NCI-H2227 (cell line): ENCODE measurements around the gene ZSWIM1.
"Not testable (repeated sequence)": the region's sequence is repeated elsewhere in the genome, so short reads cannot be mapped to it uniquely, and the experiment has no call there.

Experiments used
- DNase-seq: peaks from one replicate; lab custom pipeline; 2025; ENCODE audit not compliant: unreplicated experiment; lab: John Stamatoyannopoulos, UW

ZSWIM1 gene

DNA sequence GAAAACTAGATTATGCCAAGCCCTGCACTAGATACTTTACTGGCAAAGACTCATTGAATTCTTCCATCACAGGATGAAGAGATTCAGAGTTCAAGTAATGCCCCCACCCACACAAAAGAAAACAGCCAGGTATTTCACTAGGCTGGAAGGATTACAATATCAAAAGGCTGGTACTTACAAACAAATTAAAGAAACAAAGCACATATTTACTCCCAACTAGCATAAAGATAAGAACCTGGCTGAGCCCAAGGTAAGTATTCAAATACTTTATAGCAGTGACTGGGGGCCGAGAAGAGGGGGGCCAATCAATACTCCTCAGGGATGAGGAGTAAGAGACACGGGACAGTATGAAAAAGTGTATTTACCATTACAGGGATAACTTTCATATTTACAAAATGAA, 27.5 kb upstream of the ZSWIM1 start:
- DNase-seq, result no peak

DNA sequence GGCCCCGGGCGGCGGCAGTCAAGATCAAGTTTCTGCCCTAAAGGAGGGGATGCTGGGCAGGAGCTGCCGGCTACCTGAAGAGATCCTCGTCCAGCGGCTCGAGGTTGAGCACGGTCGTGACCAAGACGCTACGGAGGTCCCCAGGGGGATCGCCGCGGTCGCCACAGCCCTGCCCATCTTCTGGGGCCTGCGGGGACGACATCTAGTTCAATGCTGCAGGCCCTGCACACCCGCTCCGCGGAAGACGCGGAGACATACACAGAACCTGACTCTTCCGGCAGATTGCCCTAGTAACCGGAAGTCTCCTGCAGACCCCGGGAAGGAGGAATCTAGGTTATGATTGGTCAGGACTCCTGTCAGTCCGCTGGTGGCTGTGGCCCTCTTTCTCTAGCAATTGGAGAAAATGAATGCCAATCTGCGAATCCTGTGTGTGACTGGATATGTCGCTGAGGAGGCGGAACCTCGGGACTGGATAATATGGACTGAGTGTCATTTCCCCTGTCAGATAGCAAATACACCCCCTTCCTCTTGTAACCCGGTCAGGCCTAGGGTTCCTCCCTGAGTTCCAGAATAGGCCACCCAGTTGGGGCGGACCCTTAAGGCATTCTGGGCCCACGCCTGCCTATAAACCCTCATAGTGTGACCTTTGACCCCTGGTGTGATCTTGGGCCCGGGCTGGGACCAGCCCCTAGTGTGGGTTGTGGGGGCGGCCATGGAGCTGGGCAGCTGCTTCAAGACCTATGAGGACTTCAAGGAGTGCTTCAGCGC, 23.7 kb upstream of the ZSWIM1 start, which contains the start of the genes ACOT8 and ZSWIM3:
Gene ACOT8 (minus strand): TSS at position 279 of the 768 bp plus-strand sequence. CDS start 77 bp downstream, at position 202.
Gene ZSWIM3 (plus strand): TSS at position 501 of the 768 bp plus-strand sequence. CDS start 212 bp downstream, at position 713.
- peak; percentile 100 for DNase-seq

- peak; percentile 58 for DNase-seq
These were observed 23.2 kb upstream of the ZSWIM1 start for GRCh38 chr20:45857882-45858216.

DNA sequence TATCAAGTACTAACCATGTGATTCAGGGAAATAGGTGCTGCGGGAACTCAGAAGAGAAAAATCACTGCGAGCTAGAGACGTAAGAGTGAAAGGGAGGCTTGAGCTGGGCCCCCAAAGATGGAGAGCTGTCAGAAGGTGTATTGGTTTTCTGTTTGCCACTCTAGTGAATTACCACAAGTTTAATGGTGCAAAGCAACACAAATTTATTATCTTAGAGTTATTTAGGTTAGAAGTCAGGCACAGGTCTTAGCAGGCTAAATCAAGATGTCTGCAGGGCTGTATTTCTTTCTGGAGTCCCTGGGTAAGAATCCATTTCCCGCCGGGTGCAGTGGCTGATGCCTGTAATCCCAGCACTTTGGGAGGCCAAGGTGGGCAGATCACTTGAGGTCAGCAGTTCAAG, 21.1 kb upstream of the ZSWIM1 start:
- DNase-seq, result no peak

DNA sequence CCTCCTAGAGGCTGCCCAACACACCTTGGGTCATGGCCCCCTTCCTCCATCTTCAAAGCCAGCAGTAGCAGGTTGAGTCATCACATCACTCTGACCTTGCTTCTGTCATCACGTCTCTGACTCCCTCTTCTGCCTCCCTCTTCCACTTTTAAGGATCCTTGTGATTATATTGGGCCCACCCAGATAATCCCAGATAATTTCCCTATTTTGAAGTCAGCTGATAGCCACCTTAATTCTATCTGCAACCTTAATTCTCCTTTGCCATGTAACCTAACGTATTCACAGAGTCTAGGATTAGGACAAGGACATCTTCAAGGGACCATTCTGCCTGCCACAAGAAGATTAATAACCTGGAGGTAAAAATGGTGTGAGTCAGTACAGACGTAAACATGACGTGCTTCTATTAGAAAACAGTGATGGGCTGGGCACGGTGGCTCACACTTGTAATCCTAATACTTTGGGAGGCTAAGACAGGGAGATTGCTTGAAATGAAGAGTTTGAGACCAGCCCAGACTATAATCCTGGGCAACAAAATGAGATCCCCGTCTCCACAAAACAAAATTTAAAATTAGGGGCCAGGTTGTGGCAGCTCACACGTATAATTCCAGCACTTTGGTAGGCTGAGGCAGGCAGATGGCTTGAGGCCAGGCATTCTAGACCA, 20.3 kb upstream of the ZSWIM1 start:
- no peak for DNase-seq

GRCh38 chr20:45861221-45862075, 19.6 kb upstream of the ZSWIM1 start:
- peak; percentile 13 for DNase-seq

DNA sequence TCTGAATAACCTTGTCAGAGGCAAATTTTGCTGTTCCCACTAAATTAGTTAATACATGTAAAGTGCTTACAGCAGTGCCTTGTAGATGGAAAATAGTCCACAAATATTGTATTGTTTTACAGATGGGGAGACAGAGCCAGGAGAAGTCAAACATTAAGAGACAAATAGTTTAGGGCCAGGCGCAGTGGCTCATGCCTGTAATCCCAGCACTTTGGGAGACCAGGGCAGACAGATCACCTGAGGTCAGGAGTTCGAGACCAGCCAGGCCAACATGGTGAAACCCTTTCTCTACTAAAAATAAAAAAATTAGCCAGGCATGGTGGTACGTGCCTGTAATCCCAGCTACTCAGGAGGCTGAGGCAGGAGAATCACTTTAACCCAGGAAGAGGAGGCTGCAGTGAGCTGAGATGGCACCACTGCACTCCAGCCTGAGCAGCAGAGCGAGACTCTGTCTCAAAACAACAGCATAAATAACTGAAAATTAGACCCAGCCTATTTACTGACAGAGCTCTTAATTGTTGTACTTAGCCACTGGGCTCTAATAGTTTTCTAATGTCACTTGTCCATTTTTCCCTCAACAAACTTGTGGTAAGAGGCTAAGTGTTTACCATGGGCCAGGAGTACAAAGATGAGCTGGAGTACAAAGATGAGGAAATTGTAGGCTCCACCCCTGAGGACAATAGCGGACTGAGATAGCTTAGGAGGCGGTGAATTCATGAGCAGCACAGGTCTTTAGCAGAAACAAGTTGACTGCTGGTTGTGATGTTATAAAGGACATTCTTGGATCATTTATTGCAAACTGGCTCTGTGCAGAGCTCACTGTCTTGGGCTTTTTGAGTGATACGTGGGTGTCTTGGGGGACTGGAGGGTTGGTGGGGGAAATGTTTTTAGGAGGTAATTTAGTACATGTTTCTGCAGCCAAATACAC, 17.2 kb upstream of the ZSWIM1 start:
- peak; percentile 31 for DNase-seq

- DNase-seq, result no peak
These were observed 14.6 kb upstream of the ZSWIM1 start for GRCh38 chr20:45866454-45866853.

DNA sequence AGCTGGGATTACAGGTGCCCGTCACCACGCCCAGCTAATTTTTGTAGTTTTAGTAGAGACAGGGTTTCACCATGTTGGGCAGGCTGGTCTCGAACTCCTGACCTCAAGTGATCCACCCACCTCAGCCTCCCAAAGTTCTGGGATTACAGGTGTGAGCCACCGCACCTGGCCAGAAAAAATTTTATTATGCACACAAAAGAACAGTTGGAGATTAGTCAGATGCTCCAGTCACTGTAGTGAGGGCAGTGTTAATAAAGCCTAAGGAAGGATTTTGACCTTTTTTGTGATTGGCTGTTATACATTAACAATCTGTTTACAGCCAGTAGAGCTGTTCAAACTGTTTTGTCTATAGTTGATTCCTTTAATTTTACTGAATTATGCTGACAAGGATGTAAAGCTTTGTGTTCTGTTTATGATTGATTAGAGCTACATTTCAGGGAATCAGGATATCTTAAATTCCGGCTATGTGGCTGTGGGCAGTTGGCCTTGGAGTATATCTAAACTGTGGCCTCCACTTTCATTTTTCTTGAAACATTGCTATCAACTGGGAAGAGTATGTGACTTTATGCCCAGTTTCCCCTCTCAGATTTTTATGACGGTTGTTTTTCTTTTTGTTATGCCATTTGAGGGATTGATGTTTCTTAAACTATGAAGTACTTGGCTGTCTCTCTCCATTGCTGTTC, 13.8 kb upstream of the ZSWIM1 start:
- no peak for DNase-seq

- no peak for DNase-seq
These were observed 13.2 kb upstream of the ZSWIM1 start for GRCh38 chr20:45867819-45868176.

DNA sequence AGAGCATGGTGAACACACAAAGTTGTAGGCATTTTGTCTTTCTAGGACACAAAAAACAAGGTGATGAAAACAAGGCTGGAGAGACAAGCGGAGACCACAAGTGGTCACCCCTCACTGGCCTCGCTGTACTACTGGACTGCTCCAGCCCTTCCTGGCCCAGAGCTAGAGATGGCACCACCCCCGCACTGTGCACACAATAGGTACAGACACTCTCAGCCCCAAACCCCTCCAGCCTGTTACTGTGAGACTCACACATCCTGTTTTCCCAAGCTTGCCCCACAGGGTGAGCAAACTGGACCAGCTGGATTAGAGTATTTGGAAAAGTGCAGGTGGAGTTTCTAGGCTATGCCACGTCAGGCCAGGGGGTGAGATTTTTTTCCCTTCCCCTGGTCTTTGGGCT, 8.4 kb upstream of the ZSWIM1 start:
- no peak for DNase-seq

DNA sequence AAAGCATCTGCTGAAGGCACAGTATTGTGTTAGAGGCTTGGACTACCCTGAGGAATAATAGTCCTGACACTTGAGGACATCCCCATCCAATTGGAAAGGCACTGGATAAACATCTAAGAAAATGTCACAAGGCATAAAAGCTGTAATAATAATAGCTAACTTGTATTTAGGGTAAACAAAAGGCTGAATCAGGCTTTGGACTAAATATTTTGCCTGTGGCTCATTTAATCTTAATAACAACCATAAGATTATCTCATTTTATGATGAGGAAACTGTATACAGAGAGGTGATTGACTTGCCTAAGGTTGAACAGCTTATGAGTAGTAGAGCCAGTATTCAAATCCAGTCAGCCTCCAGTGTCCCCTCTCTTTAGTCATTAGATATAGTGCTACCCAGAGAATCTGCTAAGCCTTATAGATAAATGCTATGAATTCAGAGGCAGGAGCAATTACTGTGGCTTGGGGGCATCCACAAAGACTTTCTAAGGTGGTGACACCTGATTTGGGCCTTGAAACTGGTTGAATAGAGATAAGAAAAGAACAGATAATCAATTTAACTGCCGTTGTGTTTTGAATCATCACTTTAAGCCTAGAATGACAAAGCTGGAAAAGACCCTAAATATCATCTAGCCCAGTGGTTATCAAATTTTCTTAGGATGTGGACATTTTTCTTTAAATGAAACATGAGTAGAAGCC, 7.5 kb upstream of the ZSWIM1 start:
- DNase-seq, result no peak

- DNase-seq, result not testable (repeated sequence)
These were observed 6.9 kb upstream of the ZSWIM1 start for GRCh38 chr20:45874104-45874481.

GRCh38 chr20:45874576-45874975, 6.5 kb upstream of the ZSWIM1 start:
- no peak for DNase-seq

GRCh38 chr20:45878076-45878761, 2.8 kb upstream of the ZSWIM1 start:
- no peak for DNase-seq

DNA sequence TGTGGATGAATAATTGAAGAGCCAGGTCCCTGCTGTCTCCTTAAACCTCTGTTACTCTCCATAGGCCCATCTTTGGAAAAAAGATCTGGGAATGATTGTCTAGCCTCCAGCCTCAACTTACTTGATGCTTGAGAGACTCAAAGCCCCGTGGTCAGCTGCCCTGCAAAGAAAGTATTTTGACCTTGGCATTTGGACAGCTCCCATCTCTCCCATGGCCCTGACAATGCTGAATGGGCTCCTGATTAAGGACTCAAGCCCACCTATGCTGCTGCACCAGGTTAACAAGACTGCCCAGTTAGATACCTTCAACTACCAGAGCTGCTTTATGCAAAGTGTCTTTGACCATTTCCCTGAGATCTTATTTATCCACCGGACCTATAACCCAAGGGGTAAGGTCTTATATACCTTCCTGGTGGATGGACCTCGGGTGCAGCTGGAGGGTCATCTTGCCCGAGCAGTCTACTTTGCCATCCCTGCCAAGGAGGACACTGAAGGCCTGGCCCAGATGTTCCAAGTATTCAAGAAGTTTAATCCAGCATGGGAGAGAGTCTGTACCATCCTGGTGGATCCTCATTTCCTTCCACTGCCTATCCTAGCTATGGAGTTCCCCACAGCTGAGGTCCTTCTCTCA, 1.6 kb downstream of the ZSWIM1 start:
- DNase-seq, result no peak

DNA sequence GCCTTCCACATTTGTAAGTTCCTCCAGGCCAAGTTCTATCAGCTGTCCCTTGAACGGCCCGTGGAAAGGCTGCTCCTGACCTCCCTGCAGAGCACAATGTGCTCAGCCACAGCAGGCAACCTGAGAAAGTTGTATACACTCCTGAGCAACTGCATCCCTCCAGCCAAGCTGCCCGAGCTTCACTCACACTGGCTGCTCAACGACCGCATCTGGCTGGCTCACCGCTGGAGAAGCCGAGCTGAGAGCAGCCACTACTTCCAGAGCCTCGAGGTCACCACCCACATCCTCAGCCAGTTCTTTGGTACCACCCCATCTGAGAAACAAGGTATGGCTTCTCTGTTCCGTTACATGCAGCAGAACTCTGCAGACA, 2.1 kb downstream of the ZSWIM1 start:
- no peak for DNase-seq

- DNase-seq, result no peak
These were observed 5.7 kb downstream of the ZSWIM1 start for GRCh38 chr20:45886590-45887345.
